ENCODE results near the gene TEKT5.
"Not testable (repeated sequence)": the region's sequence is repeated elsewhere in the genome, so short reads cannot be mapped to it uniquely, and the experiment has no call there.

The TEKT5 gene

GRCh38 chr16:10637337-10638037 lies 57.2 kb downstream of the TEKT5 start:
- no peak overlapping the region for H3K9ac ChIP-seq (ENCODE audit: low read depth, low read length, poor library complexity, severe bottlenecking)
- H3K79me2 ChIP-seq (ENCODE audit: insufficient read depth, low read length): no peaks in the 10 kb centered on the region
- no peaks in the 10 kb centered on the region for H3K36me3 ChIP-seq (ENCODE audit: insufficient read depth, low read length)
- H2AFZ ChIP-seq (ENCODE audit: low read length): no peak overlapping the region
- H3K4me2 ChIP-seq (ENCODE audit: low read depth, low read length, poor library complexity, severe bottlenecking): no peak overlapping the region
- H3K9me3 ChIP-seq (ENCODE audit: insufficient read depth, low read depth, low read length): no peaks in the 10 kb centered on the region
- no peak overlapping the region for H3K4me3 ChIP-seq (ENCODE audit: low read length, poor library complexity, severe bottlenecking)
- TF ChIP-seq CTCF (conservative IDR thresholded peaks at IDR 0.05; ENCODE audit: low read length): no peak
- no peak for TF ChIP-seq EZH2phosphoT487 (IDR thresholded peaks at IDR 0.05; ENCODE audit: borderline replicate concordance)
- no peaks in the 10 kb centered on the region for H3K27me3 ChIP-seq (ENCODE audit: insufficient read depth, low read length, poor library complexity, severe bottlenecking)
- H3F3A ChIP-seq (ENCODE audit: low read depth): no peaks in the 10 kb centered on the region
- no peaks in the 10 kb centered on the region for H3K4me1 ChIP-seq (ENCODE audit: insufficient read depth, low read length, poor library complexity, severe bottlenecking)
- no peaks in the 10 kb centered on the region for H4K20me1 ChIP-seq (ENCODE audit: insufficient read depth, low read length, poor library complexity, severe bottlenecking)
- no peaks in the 10 kb centered on the region for H3K9me2 ChIP-seq (replicated peaks; ENCODE audit: low read depth, low read length)

GRCh38 chr16:10635365-10636021 lies 59.2 kb downstream of the TEKT5 start:
- H4K20me1 ChIP-seq (ENCODE audit: insufficient read depth, low read length, poor library complexity, severe bottlenecking): no peaks in the 10 kb centered on the region
- TF ChIP-seq CTCF (conservative IDR thresholded peaks at IDR 0.05; ENCODE audit: low read length): no peak
- TF ChIP-seq EZH2phosphoT487 (IDR thresholded peaks at IDR 0.05; ENCODE audit: borderline replicate concordance): no peak
- no peak overlapping the region for H3K4me2 ChIP-seq (ENCODE audit: low read depth, low read length, poor library complexity, severe bottlenecking)
- no peaks in the 10 kb centered on the region for H3K27me3 ChIP-seq (ENCODE audit: insufficient read depth, low read length, poor library complexity, severe bottlenecking)
- H3K36me3 ChIP-seq (ENCODE audit: insufficient read depth, low read length): no peaks in the 10 kb centered on the region
- H3K9me2 ChIP-seq (replicated peaks; ENCODE audit: low read depth, low read length): no peaks in the 10 kb centered on the region
- no peak overlapping the region for H3K9ac ChIP-seq (ENCODE audit: low read depth, low read length, poor library complexity, severe bottlenecking)
- no peak overlapping the region for H2AFZ ChIP-seq (ENCODE audit: low read length)
- no peaks in the 10 kb centered on the region for H3F3A ChIP-seq (ENCODE audit: low read depth)
- no peaks in the 10 kb centered on the region for H3K79me2 ChIP-seq (ENCODE audit: insufficient read depth, low read length)
- H3K4me3 ChIP-seq (ENCODE audit: low read length, poor library complexity, severe bottlenecking): no peak overlapping the region
- no peaks in the 10 kb centered on the region for H3K9me3 ChIP-seq (ENCODE audit: insufficient read depth, low read depth, low read length)
- no peaks in the 10 kb centered on the region for H3K4me1 ChIP-seq (ENCODE audit: insufficient read depth, low read length, poor library complexity, severe bottlenecking)

DNA sequence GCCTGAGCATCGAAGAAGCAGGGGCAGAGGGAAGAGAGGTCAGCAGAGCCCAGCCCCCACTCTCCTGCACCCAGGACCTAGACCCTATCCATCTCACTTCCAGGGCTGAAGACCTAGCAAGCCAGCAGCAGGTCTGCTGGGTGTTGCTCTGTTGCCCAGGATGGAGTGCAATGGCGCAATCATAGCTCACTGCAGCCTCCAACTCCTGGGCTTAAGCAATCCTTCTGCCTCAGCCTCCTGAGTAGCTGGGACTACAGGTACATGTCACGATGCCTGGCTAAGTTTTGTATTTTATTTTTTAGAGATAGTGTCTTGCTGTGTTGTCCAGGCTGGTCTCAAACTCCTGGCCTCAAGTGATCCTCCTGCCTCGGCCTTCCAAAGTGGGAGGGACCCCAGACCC lies 61.3 kb downstream of the TEKT5 start:
- not testable (repeated sequence) for H3K4me3 ChIP-seq (ENCODE audit: low read length, poor library complexity, severe bottlenecking); H3K4me1 ChIP-seq (ENCODE audit: insufficient read depth, low read length, poor library complexity, severe bottlenecking); H2AFZ ChIP-seq (ENCODE audit: low read length); H3K27me3 ChIP-seq (ENCODE audit: insufficient read depth, low read length, poor library complexity, severe bottlenecking); H3K9me3 ChIP-seq (ENCODE audit: insufficient read depth, low read depth, low read length); H3K79me2 ChIP-seq (ENCODE audit: insufficient read depth, low read length); H3K9me2 ChIP-seq (replicated peaks; ENCODE audit: low read depth, low read length); H3F3A ChIP-seq (ENCODE audit: low read depth); H3K36me3 ChIP-seq (ENCODE audit: insufficient read depth, low read length); H3K9ac ChIP-seq (ENCODE audit: low read depth, low read length, poor library complexity, severe bottlenecking); H4K20me1 ChIP-seq (ENCODE audit: insufficient read depth, low read length, poor library complexity, severe bottlenecking); H3K4me2 ChIP-seq (ENCODE audit: low read depth, low read length, poor library complexity, severe bottlenecking)

GRCh38 chr16:10631886-10632285 lies 62.8 kb downstream of the TEKT5 start:
- no peak overlapping the region for H3K4me2 ChIP-seq (ENCODE audit: low read depth, low read length, poor library complexity, severe bottlenecking)
- no peaks in the 10 kb centered on the region for H3K36me3 ChIP-seq (ENCODE audit: insufficient read depth, low read length)
- no peaks in the 10 kb centered on the region for H3K27me3 ChIP-seq (ENCODE audit: insufficient read depth, low read length, poor library complexity, severe bottlenecking)
- H3K4me1 ChIP-seq (ENCODE audit: insufficient read depth, low read length, poor library complexity, severe bottlenecking): no peaks in the 10 kb centered on the region
- H3K9me2 ChIP-seq (replicated peaks; ENCODE audit: low read depth, low read length): no peaks in the 10 kb centered on the region
- no peaks in the 10 kb centered on the region for H3K79me2 ChIP-seq (ENCODE audit: insufficient read depth, low read length)
- no peak for TF ChIP-seq EZH2phosphoT487 (IDR thresholded peaks at IDR 0.05; ENCODE audit: borderline replicate concordance)
- no peak for TF ChIP-seq CTCF (conservative IDR thresholded peaks at IDR 0.05; ENCODE audit: low read length)
- H3F3A ChIP-seq (ENCODE audit: low read depth): no peaks in the 10 kb centered on the region
- no peak overlapping the region for H2AFZ ChIP-seq (ENCODE audit: low read length)
- H4K20me1 ChIP-seq (ENCODE audit: insufficient read depth, low read length, poor library complexity, severe bottlenecking): no peaks in the 10 kb centered on the region
- H3K9me3 ChIP-seq (ENCODE audit: insufficient read depth, low read depth, low read length): no peaks in the 10 kb centered on the region
- no peak overlapping the region for H3K4me3 ChIP-seq (ENCODE audit: low read length, poor library complexity, severe bottlenecking)
- no peak overlapping the region for H3K9ac ChIP-seq (ENCODE audit: low read depth, low read length, poor library complexity, severe bottlenecking)
